Measurements from ENCODE around the gene GRIN2C. TPM values are rescaled to one million over a fixed set of nuclear protein-coding genes. Genes with fewer than 3 reads are reported as not detected.
"Not testable (repeated sequence)": the region's sequence is repeated elsewhere in the genome, so short reads cannot be mapped to it uniquely, and the experiment has no call there.

Gene GRIN2C
- total RNA-seq, 2 donors from 2014 or later: 0.42 to 1.4 TPM

DNA sequence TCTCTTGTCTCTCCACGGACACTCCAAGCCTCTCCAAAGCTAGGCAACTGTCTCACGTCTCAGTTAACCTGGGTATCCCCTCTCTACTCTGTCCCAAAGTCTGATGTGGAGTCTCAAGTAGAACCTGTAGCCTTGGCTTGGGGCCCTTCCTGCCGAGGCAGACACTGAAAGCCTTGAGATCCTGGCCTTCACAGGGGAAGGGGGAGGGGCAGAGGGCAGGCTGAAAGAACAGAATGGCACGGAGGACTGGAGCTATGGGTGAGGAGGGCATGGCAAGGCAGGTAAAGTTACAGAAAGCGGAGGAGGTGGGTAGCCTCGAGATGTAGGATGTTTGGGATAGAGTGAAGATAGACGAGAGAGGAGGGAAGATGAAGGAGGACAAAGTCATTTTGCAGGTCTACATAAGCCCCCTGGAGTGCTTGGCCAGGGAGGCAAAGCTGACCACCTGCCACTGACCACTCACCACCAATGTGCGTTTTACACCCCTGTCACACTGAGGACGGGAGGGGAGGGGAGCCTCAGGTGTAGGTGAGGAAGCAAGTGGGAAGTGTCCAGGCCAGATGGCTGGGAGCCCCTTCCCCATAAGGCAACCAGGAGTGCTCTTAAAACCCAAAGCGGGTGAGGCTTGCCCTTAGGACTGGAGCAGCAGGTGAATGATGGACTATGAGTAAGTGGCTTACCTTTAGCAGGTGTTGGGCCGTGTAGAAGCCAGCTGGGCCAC lies 11.8 kb upstream of the GRIN2C start:
- TF ChIP-seq, protein P1, sequence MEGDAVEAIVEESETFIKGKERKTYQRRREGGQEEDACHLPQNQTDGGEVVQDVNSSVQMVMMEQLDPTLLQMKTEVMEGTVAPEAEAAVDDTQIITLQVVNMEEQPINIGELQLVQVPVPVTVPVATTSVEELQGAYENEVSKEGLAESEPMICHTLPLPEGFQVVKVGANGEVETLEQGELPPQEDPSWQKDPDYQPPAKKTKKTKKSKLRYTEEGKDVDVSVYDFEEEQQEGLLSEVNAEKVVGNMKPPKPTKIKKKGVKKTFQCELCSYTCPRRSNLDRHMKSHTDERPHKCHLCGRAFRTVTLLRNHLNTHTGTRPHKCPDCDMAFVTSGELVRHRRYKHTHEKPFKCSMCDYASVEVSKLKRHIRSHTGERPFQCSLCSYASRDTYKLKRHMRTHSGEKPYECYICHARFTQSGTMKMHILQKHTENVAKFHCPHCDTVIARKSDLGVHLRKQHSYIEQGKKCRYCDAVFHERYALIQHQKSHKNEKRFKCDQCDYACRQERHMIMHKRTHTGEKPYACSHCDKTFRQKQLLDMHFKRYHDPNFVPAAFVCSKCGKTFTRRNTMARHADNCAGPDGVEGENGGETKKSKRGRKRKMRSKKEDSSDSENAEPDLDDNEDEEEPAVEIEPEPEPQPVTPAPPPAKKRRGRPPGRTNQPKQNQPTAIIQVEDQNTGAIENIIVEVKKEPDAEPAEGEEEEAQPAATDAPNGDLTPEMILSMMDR (IDR thresholded peaks at IDR 0.05): no peak
- no peak for DNase-seq (ENCODE audit: low spot score)
- peak overlapping the region; percentile 85 for H3K4me3 ChIP-seq
- ATAC-seq (ENCODE audit: insufficient number of reproducible peaks, low FRiP score, low read depth): no peak
- no peak overlapping the region for H3K27ac ChIP-seq
- no peaks in the 10 kb centered on the region for H3K36me3 ChIP-seq
- no peaks in the 10 kb centered on the region for H3K27me3 ChIP-seq (replicated peaks; ENCODE audit: insufficient read depth)
- peaks cover 9 to 15% of the 10 kb centered on the region in 2 donors for H3K4me1 ChIP-seq (ENCODE audit: control insufficient read depth in 1 of 2, low read depth in 2 of 2)
- no peaks in the 10 kb centered on the region for H3K9me3 ChIP-seq

DNA sequence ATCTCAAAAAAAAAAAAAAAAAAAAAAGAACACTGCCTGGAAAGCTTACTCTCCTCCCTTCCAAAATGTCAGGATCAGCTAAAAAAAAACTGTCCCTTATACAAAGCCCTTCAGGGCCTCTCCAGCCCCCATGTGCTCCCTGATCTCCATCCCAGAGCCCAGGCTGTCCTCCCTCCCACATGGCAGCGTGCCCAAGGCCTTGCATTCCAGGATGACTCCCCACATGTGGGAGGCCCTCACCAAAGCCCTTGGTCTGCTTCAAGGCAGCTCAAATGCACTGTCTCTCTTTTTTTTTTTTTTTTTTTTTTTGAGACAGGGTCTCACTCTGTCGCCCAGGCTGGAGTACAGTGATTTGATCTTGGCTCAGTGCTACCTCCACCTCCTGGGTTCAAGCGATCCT lies 10.8 kb upstream of the GRIN2C start:
- Histone ChIP-seq H3K36me3 (no peaks in the 10 kb centered on the region), H3K4me1 (ENCODE audit: control insufficient read depth in 1 of 2, low read depth in 2 of 2) (peaks cover 9 to 15% of the 10 kb centered on the region in 2 donors), H3K4me3 (no peak overlapping the region), H3K9me3 (no peaks in the 10 kb centered on the region), H3K27me3 (replicated peaks; ENCODE audit: insufficient read depth) (no peaks in the 10 kb centered on the region), H3K27ac (no peak overlapping the region)
- no peak for DNase-seq (ENCODE audit: low spot score)
- TF ChIP-seq, protein P1 (IDR thresholded peaks at IDR 0.05): no peak
- ATAC-seq (ENCODE audit: insufficient number of reproducible peaks, low FRiP score, low read depth): no peak

DNA sequence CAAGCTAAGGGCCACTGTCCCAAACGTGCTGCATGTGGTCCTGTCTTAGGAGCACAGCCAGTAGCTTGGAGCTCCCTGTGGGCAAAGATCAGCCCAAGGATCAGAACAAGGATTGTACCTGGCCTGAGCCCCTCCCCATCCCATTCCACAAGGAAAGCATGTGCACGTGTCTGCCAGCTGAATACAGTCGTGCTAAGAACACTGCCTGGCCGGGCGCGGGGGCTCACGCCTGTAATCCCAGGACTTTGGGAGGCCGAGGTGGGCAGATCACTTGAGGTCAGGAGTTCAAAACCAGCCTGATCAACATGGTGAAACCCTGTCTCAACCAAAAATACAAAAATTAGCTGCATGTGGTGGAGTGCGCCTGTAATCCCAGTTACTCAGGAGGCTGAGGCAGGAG lies 10.3 kb upstream of the GRIN2C start:
- H3K36me3 ChIP-seq; DNase-seq (ENCODE audit: low spot score); ATAC-seq (ENCODE audit: insufficient number of reproducible peaks, low FRiP score, low read depth); H3K27me3 ChIP-seq (replicated peaks; ENCODE audit: insufficient read depth); H3K9me3 ChIP-seq; H3K27ac ChIP-seq; H3K4me3 ChIP-seq: not testable (repeated sequence)
- H3K4me1 ChIP-seq (ENCODE audit: control insufficient read depth in 1 of 2, low read depth in 2 of 2): peaks cover 9 to 15% of the 10 kb centered on the region in 2 donors

DNA sequence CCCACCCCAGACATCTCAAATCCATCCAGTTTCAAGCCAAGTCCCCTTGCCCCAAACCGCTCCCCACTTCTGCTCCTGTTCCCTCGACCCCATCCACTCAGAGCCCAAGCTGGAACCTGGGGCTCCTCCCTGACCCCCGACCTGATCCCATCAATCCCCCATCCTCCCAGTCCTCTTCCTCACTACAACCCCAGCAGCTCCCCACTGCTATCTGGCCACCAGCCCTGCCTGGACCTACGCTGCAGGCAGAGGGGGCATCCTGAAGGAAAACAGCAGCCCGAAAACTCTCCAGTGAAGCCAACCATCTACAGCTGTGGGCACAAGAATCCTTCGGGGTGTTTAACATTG lies 9.2 kb upstream of the GRIN2C start:
- H3K9me3 ChIP-seq: no peaks in the 10 kb centered on the region
- DNase-seq (ENCODE audit: low spot score) (no peak), ATAC-seq (ENCODE audit: insufficient number of reproducible peaks, low FRiP score, low read depth) (no peak)
- H3K36me3 ChIP-seq: no peaks in the 10 kb centered on the region
- peaks cover 9 to 15% of the 10 kb centered on the region in 2 donors for H3K4me1 ChIP-seq (ENCODE audit: control insufficient read depth in 1 of 2, low read depth in 2 of 2)
- TF ChIP-seq, protein P1 (IDR thresholded peaks at IDR 0.05): no peak
- H3K27ac ChIP-seq: no peak overlapping the region
- no peaks in the 10 kb centered on the region for H3K27me3 ChIP-seq (replicated peaks; ENCODE audit: insufficient read depth)
- H3K4me3 ChIP-seq: no peak overlapping the region

DNA sequence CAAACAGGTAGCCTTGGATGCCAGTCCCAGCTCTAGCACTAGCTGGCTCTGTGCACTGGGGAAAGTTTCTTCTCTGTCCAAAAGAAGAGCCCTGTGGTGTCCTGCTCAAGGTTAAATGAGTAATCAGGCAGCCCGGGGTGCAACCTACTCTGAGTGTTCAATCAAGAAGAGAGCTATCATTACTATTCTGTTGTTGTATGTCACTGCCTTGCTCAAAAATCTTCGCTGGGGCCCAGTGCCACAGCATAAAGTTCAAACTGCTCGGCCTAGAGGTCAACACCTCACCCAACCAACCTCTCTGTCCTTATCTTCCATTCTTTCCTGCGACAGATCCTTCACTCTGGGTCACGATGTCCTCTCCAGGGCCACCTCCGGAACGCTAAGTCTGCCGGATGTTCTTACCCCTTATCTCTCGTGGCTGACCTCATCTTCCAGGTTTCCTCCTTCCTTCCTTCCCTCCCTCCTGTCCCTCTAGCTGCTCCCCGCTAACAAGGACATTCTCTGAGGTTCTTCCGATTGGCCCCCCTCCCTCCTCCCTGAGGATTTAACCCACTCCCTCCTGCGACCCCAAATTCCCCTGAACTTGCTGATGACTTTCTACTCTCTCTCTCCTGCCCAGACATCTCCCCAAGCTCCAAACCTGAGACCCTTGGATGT lies 8.7 kb upstream of the GRIN2C start:
- TF ChIP-seq, protein P1 (IDR thresholded peaks at IDR 0.05): no peak
- DNase-seq (ENCODE audit: low spot score): no peak
- H3K27me3 ChIP-seq (replicated peaks; ENCODE audit: insufficient read depth): no peaks in the 10 kb centered on the region
- no peaks in the 10 kb centered on the region for H3K9me3 ChIP-seq
- no peaks in the 10 kb centered on the region for H3K36me3 ChIP-seq
- H3K27ac ChIP-seq: no peak overlapping the region
- no peak overlapping the region for H3K4me3 ChIP-seq
- peaks cover 9 to 15% of the 10 kb centered on the region in 2 donors for H3K4me1 ChIP-seq (ENCODE audit: control insufficient read depth in 1 of 2, low read depth in 2 of 2)
- no peak for ATAC-seq (ENCODE audit: insufficient number of reproducible peaks, low FRiP score, low read depth)

Data from thoracic aorta (tissue), 2 donors.